Measurements from ENCODE around the gene PPP1R26.
"Not testable (repeated sequence)": the region's sequence is repeated elsewhere in the genome, so short reads cannot be mapped to it uniquely, and the experiment has no call there.

The PPP1R26 gene

DNA sequence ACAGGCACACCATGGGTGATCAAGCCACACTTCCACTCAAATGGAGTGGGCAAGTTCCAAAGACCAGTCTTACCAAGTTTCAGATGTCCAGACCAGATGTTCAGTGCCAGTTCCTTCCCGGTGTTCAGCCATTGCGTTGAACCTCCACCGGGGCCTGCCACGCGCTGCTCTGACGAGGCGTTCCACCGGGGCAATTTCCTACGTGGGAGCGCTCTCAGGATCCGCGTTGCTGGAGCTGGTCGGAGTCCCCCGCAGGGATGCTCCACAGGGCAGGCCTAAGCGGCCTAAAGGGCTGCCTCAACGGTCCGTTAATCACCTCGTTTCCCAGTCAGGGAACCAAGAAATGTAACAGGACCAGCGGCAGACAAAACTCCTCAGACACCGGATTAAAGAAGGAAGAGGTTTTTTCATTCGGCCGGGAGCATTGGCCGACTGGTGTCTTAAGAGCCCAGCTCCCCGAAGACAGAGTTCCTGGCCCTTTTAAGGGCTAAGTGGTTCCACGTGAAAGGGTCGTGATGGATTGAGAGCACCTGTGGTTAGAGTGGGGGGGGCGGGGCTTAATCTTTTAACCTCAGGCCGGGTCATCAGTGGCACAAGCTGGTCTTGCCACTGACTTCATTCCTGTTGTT is 35.7 kb upstream of the PPP1R26 start:
- no peaks in the 10 kb centered on the region; the same call in 1 of the 2 replicates for H3K9me3 ChIP-seq (ENCODE audit: control insufficient read depth, insufficient read depth, low read depth, low read length)
- no peaks in the 10 kb centered on the region for H3K4me1 ChIP-seq (ENCODE audit: control insufficient read depth, insufficient read depth, low read length)
- no peaks in the 10 kb centered on the region for H3K27me3 ChIP-seq (ENCODE audit: control insufficient read depth, insufficient read depth, low read length)
- no peak overlapping the region for H3K4me3 ChIP-seq (ENCODE audit: low read depth, low read length)
- no peak overlapping the region for H3K27ac ChIP-seq (ENCODE audit: low read depth, low read length)
- H3K36me3 ChIP-seq (ENCODE audit: control insufficient read depth, insufficient read depth, low read length): no peaks in the 10 kb centered on the region
- no peak overlapping the region for H3K9ac ChIP-seq (ENCODE audit: low read length)

DNA sequence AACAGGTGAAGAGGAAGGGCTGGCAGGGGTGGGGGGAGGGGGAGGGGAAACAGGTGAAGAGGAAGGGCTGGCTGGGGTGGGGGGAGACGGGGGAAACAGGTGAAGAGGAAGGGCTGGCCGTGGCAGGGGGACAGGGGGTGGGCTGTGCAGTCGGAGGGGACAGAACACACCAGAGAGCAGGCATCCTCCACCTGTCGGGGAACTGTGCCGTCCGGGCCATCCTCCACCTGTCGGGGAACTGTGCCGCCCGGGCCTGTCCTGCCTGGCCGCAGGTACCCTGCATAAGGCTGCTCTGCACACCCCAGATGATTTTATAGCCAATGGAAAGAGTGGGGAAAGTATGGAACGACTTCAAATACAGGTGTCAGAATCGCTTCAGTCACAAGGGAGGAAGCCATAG is 32.5 kb upstream of the PPP1R26 start:
- no peak overlapping the region for H3K9ac ChIP-seq (ENCODE audit: low read length)
- no peak overlapping the region for H3K4me3 ChIP-seq (ENCODE audit: low read depth, low read length)
- H3K4me1 ChIP-seq (ENCODE audit: control insufficient read depth, insufficient read depth, low read length): no peaks in the 10 kb centered on the region
- no peaks in the 10 kb centered on the region for H3K36me3 ChIP-seq (ENCODE audit: control insufficient read depth, insufficient read depth, low read length)
- H3K27me3 ChIP-seq (ENCODE audit: control insufficient read depth, insufficient read depth, low read length): no peaks in the 10 kb centered on the region
- H3K9me3 ChIP-seq (ENCODE audit: control insufficient read depth, insufficient read depth, low read depth, low read length): no peaks in the 10 kb centered on the region; the same call in 1 of the 2 replicates
- no peak overlapping the region for H3K27ac ChIP-seq (ENCODE audit: low read depth, low read length)

DNA sequence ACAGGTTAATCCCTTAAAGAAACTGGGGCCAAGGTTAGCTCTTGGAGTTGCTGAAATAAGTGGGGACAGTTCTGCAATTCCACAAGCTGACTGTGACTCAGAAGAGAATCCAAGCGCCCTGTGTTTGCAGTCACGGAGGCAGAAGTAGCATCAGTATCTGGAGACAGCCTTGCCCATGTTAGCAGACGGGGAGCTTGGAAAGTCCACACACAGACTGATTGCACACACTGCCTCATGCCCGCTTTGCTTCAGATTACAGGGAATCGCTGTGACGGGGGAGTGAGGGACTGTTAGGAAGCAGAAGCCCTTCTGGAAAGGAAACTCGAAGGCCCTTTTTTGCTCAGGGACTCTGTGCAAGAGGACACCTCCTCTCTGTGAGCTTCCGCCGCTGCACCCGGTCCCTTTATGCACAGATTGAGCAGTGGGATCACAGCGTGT is 30.9 kb upstream of the PPP1R26 start:
- Histone ChIP-seq H3K4me3 (ENCODE audit: low read depth, low read length) (no peak overlapping the region), H3K36me3 (ENCODE audit: control insufficient read depth, insufficient read depth, low read length) (no peaks in the 10 kb centered on the region), H3K9me3 (ENCODE audit: control insufficient read depth, insufficient read depth, low read depth, low read length) (no peaks in the 10 kb centered on the region; the same call in 1 of the 2 replicates), H3K27ac (ENCODE audit: low read depth, low read length) (no peak overlapping the region), H3K27me3 (ENCODE audit: control insufficient read depth, insufficient read depth, low read length) (no peaks in the 10 kb centered on the region), H3K9ac (ENCODE audit: low read length) (no peak overlapping the region), H3K4me1 (ENCODE audit: control insufficient read depth, insufficient read depth, low read length) (no peaks in the 10 kb centered on the region)

DNA sequence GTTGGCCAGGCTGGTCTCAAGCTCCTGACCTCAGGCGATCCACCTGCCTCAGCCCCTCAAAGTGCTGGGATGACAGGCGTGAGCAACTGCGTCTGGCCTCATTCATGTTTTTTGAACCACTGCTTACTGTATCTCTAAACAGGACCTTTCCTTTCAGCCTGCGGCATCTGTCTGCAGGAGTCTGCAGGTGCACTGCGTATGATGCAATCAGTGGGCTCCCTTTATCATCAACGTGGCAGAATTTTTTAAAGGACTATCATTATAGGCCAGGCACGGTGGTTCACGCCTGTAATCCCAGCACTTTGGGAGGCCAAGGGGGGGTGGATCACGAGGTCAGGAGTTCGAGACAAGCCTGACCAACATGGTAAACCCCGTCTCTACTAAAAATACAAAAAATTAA is 30.1 kb upstream of the PPP1R26 start:
- H3K9me3 ChIP-seq (ENCODE audit: control insufficient read depth, insufficient read depth, low read depth, low read length); H3K36me3 ChIP-seq (ENCODE audit: control insufficient read depth, insufficient read depth, low read length); H3K27ac ChIP-seq (ENCODE audit: low read depth, low read length); H3K4me3 ChIP-seq (ENCODE audit: low read depth, low read length); H3K27me3 ChIP-seq (ENCODE audit: control insufficient read depth, insufficient read depth, low read length); H3K4me1 ChIP-seq (ENCODE audit: control insufficient read depth, insufficient read depth, low read length); H3K9ac ChIP-seq (ENCODE audit: low read length): not testable (repeated sequence)

DNA sequence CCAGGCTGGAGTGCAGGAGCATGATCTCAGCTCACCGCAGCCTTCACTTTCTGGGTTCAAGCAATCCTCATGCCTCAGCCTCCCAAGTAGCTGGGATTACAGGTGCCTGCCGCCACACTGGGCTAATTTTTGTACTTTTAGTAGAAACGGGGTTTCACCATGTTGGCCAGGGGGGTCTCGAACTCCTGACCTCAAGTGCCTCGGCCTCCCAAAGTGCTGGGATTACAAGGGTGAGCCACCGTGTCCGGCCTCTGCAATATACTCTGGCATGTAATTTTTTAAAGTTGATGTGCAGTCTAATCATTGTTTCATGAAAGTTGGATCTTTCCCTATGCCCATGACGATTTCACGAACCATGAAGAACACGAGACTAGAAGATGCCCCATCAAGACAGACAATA is 28.6 kb upstream of the PPP1R26 start:
- no peaks in the 10 kb centered on the region for H3K27me3 ChIP-seq (ENCODE audit: control insufficient read depth, insufficient read depth, low read length)
- H3K4me1 ChIP-seq (ENCODE audit: control insufficient read depth, insufficient read depth, low read length): no peaks in the 10 kb centered on the region
- no peak overlapping the region for H3K9ac ChIP-seq (ENCODE audit: low read length)
- no peaks in the 10 kb centered on the region for H3K36me3 ChIP-seq (ENCODE audit: control insufficient read depth, insufficient read depth, low read length)
- H3K9me3 ChIP-seq (ENCODE audit: control insufficient read depth, insufficient read depth, low read depth, low read length): peaks cover 13% of the 10 kb centered on the region
- H3K27ac ChIP-seq (ENCODE audit: low read depth, low read length): no peak overlapping the region
- H3K4me3 ChIP-seq (ENCODE audit: low read depth, low read length): no peak overlapping the region

DNA sequence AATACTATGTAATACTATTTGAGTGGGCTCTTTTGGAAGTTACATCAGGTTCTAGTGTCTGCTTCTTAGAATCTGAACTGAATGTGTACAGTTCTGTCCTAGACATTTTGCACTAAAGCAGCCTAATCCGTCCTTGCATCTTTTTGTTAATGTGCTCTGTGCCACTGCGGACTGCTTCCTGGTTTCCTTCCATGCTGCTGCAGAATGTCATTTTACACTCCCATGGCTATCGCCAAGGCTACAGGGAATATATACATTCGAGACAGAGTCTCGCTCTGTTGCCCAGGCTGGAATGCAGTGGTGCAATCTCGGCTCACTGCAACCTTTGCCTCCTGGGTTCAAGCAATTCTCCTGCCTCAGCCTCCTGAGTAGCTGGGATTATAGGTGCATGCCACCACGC is 27.7 kb upstream of the PPP1R26 start:
- not testable (repeated sequence) for H3K9ac ChIP-seq (ENCODE audit: low read length); H3K27ac ChIP-seq (ENCODE audit: low read depth, low read length); H3K4me1 ChIP-seq (ENCODE audit: control insufficient read depth, insufficient read depth, low read length); H3K27me3 ChIP-seq (ENCODE audit: control insufficient read depth, insufficient read depth, low read length); H3K4me3 ChIP-seq (ENCODE audit: low read depth, low read length); H3K36me3 ChIP-seq (ENCODE audit: control insufficient read depth, insufficient read depth, low read length)
- H3K9me3 ChIP-seq (ENCODE audit: control insufficient read depth, insufficient read depth, low read depth, low read length): peaks cover 13% of the 10 kb centered on the region

DNA sequence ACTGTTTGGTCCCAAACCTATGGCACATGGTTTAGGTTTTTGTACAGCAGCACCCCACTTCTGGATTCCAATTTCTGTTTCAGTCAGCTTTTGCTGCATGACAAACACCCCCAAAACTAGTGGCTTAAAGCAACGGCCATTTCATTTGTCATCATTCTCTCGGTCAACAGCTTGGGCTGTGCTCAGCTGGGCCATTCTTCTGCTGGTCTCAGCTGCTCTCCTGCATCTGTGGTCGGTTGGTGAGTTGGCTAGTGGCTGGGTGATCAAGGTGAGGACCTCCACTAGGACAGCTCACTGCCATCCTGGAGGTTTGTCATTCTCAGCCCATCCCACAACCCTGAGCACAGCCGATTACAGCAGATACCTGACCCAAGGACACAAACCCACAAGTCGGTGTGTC is 24.8 kb upstream of the PPP1R26 start:
- Histone ChIP-seq H3K36me3 (ENCODE audit: control insufficient read depth, insufficient read depth, low read length) (no peaks in the 10 kb centered on the region), H3K4me3 (ENCODE audit: low read depth, low read length) (no peak overlapping the region), H3K9ac (ENCODE audit: low read length) (no peak overlapping the region), H3K4me1 (ENCODE audit: control insufficient read depth, insufficient read depth, low read length) (no peaks in the 10 kb centered on the region), H3K27ac (ENCODE audit: low read depth, low read length) (no peak overlapping the region), H3K27me3 (ENCODE audit: control insufficient read depth, insufficient read depth, low read length) (no peaks in the 10 kb centered on the region), H3K9me3 (ENCODE audit: control insufficient read depth, insufficient read depth, low read depth, low read length) (peaks cover 13% of the 10 kb centered on the region)

DNA sequence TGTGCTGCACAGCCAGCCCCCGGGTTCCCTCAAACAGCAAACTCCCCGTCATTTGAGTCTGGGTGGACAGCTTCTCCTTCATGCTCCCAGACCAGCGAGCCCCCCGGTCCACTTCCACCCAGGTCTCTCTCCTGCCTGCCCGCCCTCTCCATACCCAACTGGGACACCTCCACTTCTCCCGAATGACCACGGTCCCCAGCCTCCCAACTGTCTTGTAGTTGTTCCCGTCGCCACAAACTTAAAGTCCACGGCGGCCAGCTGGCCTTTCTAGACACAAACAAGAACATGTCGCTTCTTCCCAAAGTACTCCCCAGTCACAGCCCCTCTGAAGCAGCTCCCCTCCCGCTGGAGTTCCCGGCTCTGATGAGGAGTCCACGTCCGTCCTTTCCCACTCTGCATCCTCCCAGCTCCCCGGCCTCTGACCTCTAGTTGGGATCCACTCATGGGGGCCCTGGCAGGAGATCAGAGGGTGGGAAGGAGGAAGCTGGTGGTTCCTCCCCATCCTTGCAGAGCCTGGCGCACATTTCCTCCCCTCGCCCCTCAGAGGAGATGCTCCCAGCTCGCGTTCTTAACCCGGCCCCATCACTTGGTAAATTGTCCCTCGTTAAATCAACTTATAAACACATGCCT is 24.1 kb upstream of the PPP1R26 start:
- H3K9me3 ChIP-seq (ENCODE audit: control insufficient read depth, insufficient read depth, low read depth, low read length): peaks cover 13% of the 10 kb centered on the region

DNA sequence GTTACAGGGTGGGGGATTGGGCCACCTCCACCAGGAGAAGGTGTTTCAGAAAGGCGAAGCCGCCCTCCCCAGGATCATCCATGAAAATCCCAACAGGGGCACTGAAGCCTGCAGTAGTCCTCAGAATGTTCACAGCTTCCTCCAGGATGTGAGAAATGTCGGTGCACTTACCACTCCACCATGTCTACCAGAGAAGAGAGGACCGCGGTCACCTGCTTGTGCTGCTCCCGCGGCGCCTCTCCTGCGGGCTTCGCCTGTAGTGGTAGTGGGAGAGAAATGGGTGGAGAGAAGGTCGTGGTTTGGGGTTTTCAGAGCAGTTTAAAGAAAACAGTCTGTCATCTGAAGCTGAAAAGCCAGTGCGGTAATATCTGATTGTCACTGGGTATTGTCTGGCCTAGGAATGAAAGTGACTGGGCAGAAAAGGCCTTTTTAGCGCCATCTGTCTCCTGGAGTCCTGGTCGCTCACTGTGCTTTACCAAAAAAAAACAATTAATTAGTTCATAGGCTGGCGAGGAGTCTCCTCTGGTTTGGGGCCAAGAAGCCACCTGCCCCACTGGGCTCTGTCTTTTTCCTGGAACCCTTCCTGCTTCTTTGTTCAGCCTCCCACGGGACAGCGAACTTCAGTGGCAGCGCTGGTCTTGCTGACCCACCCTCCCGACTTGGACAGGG is 23.0 kb upstream of the PPP1R26 start:
- H3K4me1 ChIP-seq (ENCODE audit: control insufficient read depth, insufficient read depth, low read length): no peaks in the 10 kb centered on the region
- no peaks in the 10 kb centered on the region for H3K27me3 ChIP-seq (ENCODE audit: control insufficient read depth, insufficient read depth, low read length)
- no peak overlapping the region for H3K27ac ChIP-seq (ENCODE audit: low read depth, low read length)
- H3K9ac ChIP-seq (ENCODE audit: low read length): no peak overlapping the region
- H3K9me3 ChIP-seq (ENCODE audit: control insufficient read depth, insufficient read depth, low read depth, low read length): peaks cover 13% of the 10 kb centered on the region
- H3K36me3 ChIP-seq (ENCODE audit: control insufficient read depth, insufficient read depth, low read length): no peaks in the 10 kb centered on the region
- no peak overlapping the region for H3K4me3 ChIP-seq (ENCODE audit: low read depth, low read length)

More for the DNA sequence above, 24.1 kb upstream of the PPP1R26 start:
- no peak overlapping the region for H3K4me3 ChIP-seq (ENCODE audit: low read depth, low read length)
- no peaks in the 10 kb centered on the region for H3K36me3 ChIP-seq (ENCODE audit: control insufficient read depth, insufficient read depth, low read length)
- H3K9ac ChIP-seq (ENCODE audit: low read length): no peak overlapping the region
- no peaks in the 10 kb centered on the region for H3K4me1 ChIP-seq (ENCODE audit: control insufficient read depth, insufficient read depth, low read length)
- no peaks in the 10 kb centered on the region for H3K27me3 ChIP-seq (ENCODE audit: control insufficient read depth, insufficient read depth, low read length)
- no peak overlapping the region for H3K27ac ChIP-seq (ENCODE audit: low read depth, low read length)

DNA sequence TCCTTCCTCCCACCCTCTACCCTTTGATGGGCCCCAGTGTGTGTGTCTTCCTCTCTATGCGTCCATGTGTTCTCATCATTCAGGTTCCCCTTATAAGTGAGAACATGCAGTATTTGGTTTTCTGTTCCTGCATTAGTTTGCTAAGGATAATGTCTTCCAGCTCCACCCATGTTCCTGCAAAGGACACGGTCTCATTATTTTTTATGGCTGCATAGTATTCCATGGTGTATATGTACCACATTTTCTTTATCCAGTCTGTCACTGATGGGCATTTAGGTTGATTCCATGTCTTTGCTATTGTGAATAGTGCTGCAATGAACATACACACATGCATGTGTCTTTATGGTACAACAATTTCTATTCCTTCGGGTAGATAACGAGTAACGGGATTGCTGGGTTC is 21.1 kb upstream of the PPP1R26 start:
- peaks cover 13% of the 10 kb centered on the region for H3K9me3 ChIP-seq (ENCODE audit: control insufficient read depth, insufficient read depth, low read depth, low read length)

DNA sequence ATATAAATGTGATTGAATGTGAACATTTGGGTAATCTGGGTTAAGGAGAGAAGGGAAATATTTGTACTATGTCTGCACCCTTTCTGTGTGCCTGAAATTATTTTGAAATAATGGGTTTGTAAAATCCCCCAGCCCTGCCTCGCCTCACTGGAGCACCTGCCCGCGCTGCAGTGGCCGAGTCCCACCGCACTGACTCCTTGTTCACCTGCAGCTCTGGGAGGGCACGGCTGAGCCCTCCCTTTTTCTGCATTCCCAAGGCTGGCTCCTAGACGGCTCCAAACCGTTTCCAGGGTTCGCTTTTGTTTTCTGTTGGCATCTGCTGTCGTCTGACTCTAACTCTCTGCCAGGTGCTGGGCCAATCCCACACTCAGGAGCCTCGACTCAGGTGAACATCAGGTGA is 17.6 kb upstream of the PPP1R26 start:
- H3K27me3 ChIP-seq (ENCODE audit: control insufficient read depth, insufficient read depth, low read length): no peaks in the 10 kb centered on the region
- H3K4me3 ChIP-seq (ENCODE audit: low read depth, low read length): no peak overlapping the region
- H3K4me1 ChIP-seq (ENCODE audit: control insufficient read depth, insufficient read depth, low read length): peaks cover 3% of the 10 kb centered on the region; the same call in 1 of the 2 replicates
- H3K27ac ChIP-seq (ENCODE audit: low read depth, low read length): no peak overlapping the region
- no peaks in the 10 kb centered on the region for H3K36me3 ChIP-seq (ENCODE audit: control insufficient read depth, insufficient read depth, low read length)
- no peaks in the 10 kb centered on the region for H3K9me3 ChIP-seq (ENCODE audit: control insufficient read depth, insufficient read depth, low read depth, low read length)
- H3K9ac ChIP-seq (ENCODE audit: low read length): no peak overlapping the region

More for the DNA sequence above, 21.1 kb upstream of the PPP1R26 start:
- H3K27me3 ChIP-seq (ENCODE audit: control insufficient read depth, insufficient read depth, low read length); H3K36me3 ChIP-seq (ENCODE audit: control insufficient read depth, insufficient read depth, low read length); H3K4me1 ChIP-seq (ENCODE audit: control insufficient read depth, insufficient read depth, low read length); H3K27ac ChIP-seq (ENCODE audit: low read depth, low read length); H3K4me3 ChIP-seq (ENCODE audit: low read depth, low read length); H3K9ac ChIP-seq (ENCODE audit: low read length): not testable (repeated sequence)
